Measurements from ENCODE around the gene SEMA5A. TPM values are rescaled to one million over a fixed set of nuclear protein-coding genes. Genes with fewer than 3 reads are reported as not detected.

Gene SEMA5A
- total and polyA plus RNA-seq, 2 of the 8 experiments (the other 6 are each of a cell fraction or from before 2014, with no cell fraction given), result 5.3 to 8.9 TPM

GRCh38 chr5:9188131-9188530, 357.7 kb downstream of the SEMA5A start:
- ChIA-PET POLR2A (ENCODE audit: partially characterized antibody) (no interaction called here), CTCF (ENCODE audit: partially characterized antibody) (interaction anchor here (0.6 kb wide), 2 partner anchors 26 to 356 kb away, joined by 3 read pairs; no protein-coding TSS in a partner anchor)
- Histone ChIP-seq H3K9me3 (ENCODE audit: insufficient read depth in 2 of 2, low read depth in 1 of 2, low read length in 1 of 2) (no peaks in the 10 kb centered on the region), H3K36me3 (ENCODE audit: control insufficient read depth in 2 of 4, insufficient read depth in 4 of 4, low read length in 3 of 4) (no peaks in the 10 kb centered on the region), H3K4me1 (replicated peaks in 1 of 4; ENCODE audit: control insufficient read depth in 3 of 4, insufficient read depth in 4 of 4, low read length in 3 of 4) (no peaks in the 10 kb centered on the region), H3K14ac (ENCODE audit: insufficient read length) (no peak overlapping the region), H3K9ac (replicated peaks in 1 of 4; ENCODE audit: extremely low read depth in 1 of 4, low read depth in 3 of 4, low read length in 3 of 4) (no peak overlapping the region), H2BK15ac (ENCODE audit: low read length) (no peak overlapping the region), H3K4me2 (ENCODE audit: insufficient read depth in 1 of 2, low read depth in 2 of 2, low read length in 2 of 2) (no peak overlapping the region), H3K23ac (ENCODE audit: insufficient read length) (no peak overlapping the region), H2BK5ac (ENCODE audit: low read depth, low read length) (no peak overlapping the region), H4K20me1 (replicated peaks in 1 of 2; ENCODE audit: control insufficient read depth in 1 of 2, insufficient read depth in 2 of 2, low read length in 2 of 2) (no peaks in the 10 kb centered on the region), H3K27me3 (replicated peaks in 1 of 4; ENCODE audit: control insufficient read depth in 3 of 4, extremely low read depth in 1 of 4, insufficient read depth in 3 of 4, low read length in 3 of 4) (no peaks in the 10 kb centered on the region), H2BK20ac (ENCODE audit: low read length) (no peak overlapping the region), H2AK5ac (ENCODE audit: low read depth, low read length) (no peak overlapping the region), H2BK120ac (replicated peaks; ENCODE audit: low read depth, low read length) (no peak overlapping the region), H3K4me3 (ENCODE audit: extremely low read depth in 1 of 4, insufficient read depth in 2 of 4, low read depth in 3 of 4, low read length in 4 of 4) (no peak overlapping the region), H3K79me1 (ENCODE audit: low read depth, low read length) (no peaks in the 10 kb centered on the region), H3K23me2 (ENCODE audit: low read depth, low read length) (no peaks in the 10 kb centered on the region), H2BK12ac (ENCODE audit: low read depth, low read length) (no peak overlapping the region), H3K18ac (ENCODE audit: extremely low read depth, low read length) (no peak overlapping the region), H3K4ac (replicated peaks; ENCODE audit: insufficient read length, low read depth, low read length) (no peak overlapping the region), H3K79me2 (ENCODE audit: control insufficient read depth in 1 of 2, insufficient read depth in 2 of 2, low read length in 2 of 2) (no peaks in the 10 kb centered on the region), H4K5ac (ENCODE audit: insufficient read length, low read depth, low read length) (no peak overlapping the region), H4K91ac (replicated peaks; ENCODE audit: insufficient read length, low read length) (no peak overlapping the region), H2AFZ (ENCODE audit: low read length) (no peak overlapping the region), H3K56ac (replicated peaks; ENCODE audit: insufficient read length, low read depth, low read length) (no peak overlapping the region), H3K27ac (ENCODE audit: low read depth, low read length) (no peak overlapping the region), H4K8ac (ENCODE audit: extremely low read depth, insufficient read depth, low read length) (no peak overlapping the region)
- FAIRE-seq (no peak), DNase-seq (ENCODE audit: low read depth in 1 of 2, low spot score in 2 of 2) (no peak)
- WGBS, 2 experiments (ENCODE audit: extremely low coverage in 1 of 2, insufficient coverage in 1 of 2, insufficient read length in 1 of 2, insufficient replicate concordance in 2 of 2, low coverage in 1 of 2, low lambda C conversion rate in 2 of 2, missing lambda C conversion rate in 1 of 2), result 79% methylated on average over 5 of the region's 5 CpGs; no CpG with 5 or more reads in 1 of the 2 experiments
- TF ChIP-seq ATF3 (IDR thresholded peaks at IDR 0.05; ENCODE audit: insufficient read depth, low read depth, low read length), result no peak
- no peak for TF ChIP-seq CREB1 (IDR thresholded peaks at IDR 0.05)
- TF ChIP-seq FOSL1 (IDR thresholded peaks at IDR 0.05; ENCODE audit: insufficient read depth, low read depth, low read length), result no peak

Measured in H1 (cell line).